ENCODE results near the gene SNX25.
"Not testable (repeated sequence)": the region's sequence is repeated elsewhere in the genome, so short reads cannot be mapped to it uniquely, and the experiment has no call there.

The SNX25 gene

GRCh38 chr4:185232370-185232769 lies 23.0 kb downstream of the SNX25 start:
- DNase-seq (ENCODE audit: low read depth) = no peak

GRCh38 chr4:185235119-185235842 lies 25.9 kb downstream of the SNX25 start:
- DNase-seq (ENCODE audit: low read depth) = no peak

- DNase-seq (ENCODE audit: low read depth) = no peak
Observed at GRCh38 chr4:185235843-185236503, 26.6 kb downstream of the SNX25 start.

- no peak for DNase-seq (ENCODE audit: low read depth)
Observed at GRCh38 chr4:185237175-185237574, 27.8 kb downstream of the SNX25 start.

GRCh38 chr4:185238215-185238681 lies 28.9 kb downstream of the SNX25 start:
- no peak for DNase-seq (ENCODE audit: low read depth)

GRCh38 chr4:185238750-185239149 lies 29.4 kb downstream of the SNX25 start:
- DNase-seq (ENCODE audit: low read depth) = no peak

GRCh38 chr4:185240486-185240885 lies 31.1 kb downstream of the SNX25 start:
- DNase-seq (ENCODE audit: low read depth) = not testable (repeated sequence)

GRCh38 chr4:185242749-185243533 lies 33.5 kb downstream of the SNX25 start:
- no peak for DNase-seq (ENCODE audit: low read depth)

GRCh38 chr4:185243879-185244278 lies 34.5 kb downstream of the SNX25 start:
- DNase-seq (ENCODE audit: low read depth) = no peak

- DNase-seq (ENCODE audit: low read depth) = no peak
Observed at GRCh38 chr4:185244763-185245162, 35.4 kb downstream of the SNX25 start.

GRCh38 chr4:185246453-185246852 lies 37.1 kb downstream of the SNX25 start:
- DNase-seq (ENCODE audit: low read depth) = no peak

GRCh38 chr4:185247151-185247550 lies 37.8 kb downstream of the SNX25 start:
- DNase-seq (ENCODE audit: low read depth) = no peak

- DNase-seq (ENCODE audit: low read depth) = no peak
Observed at GRCh38 chr4:185248393-185249039, 39.1 kb downstream of the SNX25 start.

GRCh38 chr4:185249105-185249504 lies 39.7 kb downstream of the SNX25 start:
- DNase-seq (ENCODE audit: low read depth) = no peak

GRCh38 chr4:185254434-185254833 lies 45.0 kb downstream of the SNX25 start:
- DNase-seq (ENCODE audit: low read depth) = no peak

GRCh38 chr4:185255868-185256267 lies 46.5 kb downstream of the SNX25 start:
- DNase-seq (ENCODE audit: low read depth) = no peak

- no peak for DNase-seq (ENCODE audit: low read depth)
Observed at GRCh38 chr4:185256446-185256845, 47.0 kb downstream of the SNX25 start.

- no peak for DNase-seq (ENCODE audit: low read depth)
Observed at GRCh38 chr4:185257086-185257485, 47.7 kb downstream of the SNX25 start.

- DNase-seq (ENCODE audit: low read depth) = no peak
Observed at GRCh38 chr4:185257694-185258093, 48.3 kb downstream of the SNX25 start.

GRCh38 chr4:185258741-185259140 lies 49.3 kb downstream of the SNX25 start:
- DNase-seq (ENCODE audit: low read depth) = not testable (repeated sequence)

GRCh38 chr4:185259719-185260118 lies 50.3 kb downstream of the SNX25 start:
- DNase-seq (ENCODE audit: low read depth) = no peak

- DNase-seq (ENCODE audit: low read depth) = no peak
Observed at GRCh38 chr4:185261946-185262345, 52.5 kb downstream of the SNX25 start.

Data from stimulated activated CD8-positive, alpha-beta memory T cell treated with anti-CD3 and anti-CD28 coated beads, Interleukin-7, amount 100 ng/mL, for 24 hours (primary cell).